ENCODE results near the gene FUT4.

DNA sequence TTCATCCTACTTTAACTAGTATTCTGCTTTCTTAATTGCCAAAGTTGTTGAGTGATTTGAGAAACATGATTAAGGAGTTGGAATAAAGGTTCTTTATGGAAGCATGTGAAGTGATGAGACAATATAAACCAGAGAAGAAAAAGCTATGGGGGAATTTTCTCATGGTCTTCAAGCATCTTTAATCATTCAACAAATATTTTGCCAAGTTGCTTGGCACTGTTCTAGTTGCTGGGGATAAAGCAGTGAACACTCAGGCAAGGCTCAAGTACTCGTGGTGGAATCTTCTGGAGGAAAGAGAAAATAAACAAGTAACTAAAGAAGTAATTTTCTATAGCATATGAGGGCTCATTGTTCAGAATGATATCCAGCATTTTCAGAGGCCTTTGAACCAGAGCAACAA is 14.3 kb downstream of the FUT4 start:
- TF ChIP-seq, protein P1, sequence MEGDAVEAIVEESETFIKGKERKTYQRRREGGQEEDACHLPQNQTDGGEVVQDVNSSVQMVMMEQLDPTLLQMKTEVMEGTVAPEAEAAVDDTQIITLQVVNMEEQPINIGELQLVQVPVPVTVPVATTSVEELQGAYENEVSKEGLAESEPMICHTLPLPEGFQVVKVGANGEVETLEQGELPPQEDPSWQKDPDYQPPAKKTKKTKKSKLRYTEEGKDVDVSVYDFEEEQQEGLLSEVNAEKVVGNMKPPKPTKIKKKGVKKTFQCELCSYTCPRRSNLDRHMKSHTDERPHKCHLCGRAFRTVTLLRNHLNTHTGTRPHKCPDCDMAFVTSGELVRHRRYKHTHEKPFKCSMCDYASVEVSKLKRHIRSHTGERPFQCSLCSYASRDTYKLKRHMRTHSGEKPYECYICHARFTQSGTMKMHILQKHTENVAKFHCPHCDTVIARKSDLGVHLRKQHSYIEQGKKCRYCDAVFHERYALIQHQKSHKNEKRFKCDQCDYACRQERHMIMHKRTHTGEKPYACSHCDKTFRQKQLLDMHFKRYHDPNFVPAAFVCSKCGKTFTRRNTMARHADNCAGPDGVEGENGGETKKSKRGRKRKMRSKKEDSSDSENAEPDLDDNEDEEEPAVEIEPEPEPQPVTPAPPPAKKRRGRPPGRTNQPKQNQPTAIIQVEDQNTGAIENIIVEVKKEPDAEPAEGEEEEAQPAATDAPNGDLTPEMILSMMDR (IDR thresholded peaks at IDR 0.05) = no peak
- TF ChIP-seq EP300 (IDR thresholded peaks at IDR 0.05) = no peak
- no peak for TF ChIP-seq POLR2AphosphoS5 (IDR thresholded peaks at IDR 0.05)
- TF ChIP-seq POLR2A (IDR thresholded peaks at IDR 0.05) = no peak

Measured in stomach (tissue), 4 donors.